ENCODE measurements around the gene PARL. TPM values are rescaled to one million over a fixed set of nuclear protein-coding genes. Genes with fewer than 3 reads are reported as not detected.

Gene PARL
- total and polyA plus RNA-seq, 2 donors (not counting 1 experiment from before 2014, with no cell fraction given), result 23.5 to 46.7 TPM

- Mint-ChIP-seq H3K9me3 (ENCODE audit: insufficient read depth) (no peaks in the 10 kb centered on the region), H3K4me3 (no peak overlapping the region), H3K27ac (no peak overlapping the region), H3K27me3 (no peaks in the 10 kb centered on the region), H3K4me1 (peaks cover 6% of the 10 kb centered on the region)
- H3K79me2 ChIP-seq (ENCODE audit: control insufficient read depth, insufficient read depth, low read length), result no peaks in the 10 kb centered on the region
- no peak overlapping the region for H3K4me2 ChIP-seq (replicated peaks; ENCODE audit: low read depth, low read length, poor library complexity, severe bottlenecking)
- H3K36me3 ChIP-seq (replicated peaks in 1 of 2; ENCODE audit: control extremely low read depth in 1 of 2, control insufficient read depth in 1 of 2, extremely low read depth in 1 of 2, insufficient read depth in 2 of 2, low read length in 1 of 2), result peaks cover 0 to 40% of the 10 kb centered on the region in 2 experiments
- 93% methylated on average over 6 of the region's 9 CpGs for WGBS (ENCODE audit: insufficient coverage)
- POLR2A ChIA-PET, result no interaction called here
- no peaks in the 10 kb centered on the region for H3K27me3 ChIP-seq (replicated peaks in 1 of 4; ENCODE audit: control extremely low read depth in 1 of 4, control insufficient read depth in 3 of 4, insufficient read depth in 4 of 4, low read length in 3 of 4)
- intact Hi-C loops (cut with micrococcal nuclease), result no loop called here
- no peak overlapping the region for H2AFZ ChIP-seq (ENCODE audit: insufficient read depth, low read depth, low read length, poor library complexity, severe bottlenecking)
- H3K4me3 ChIP-seq (ENCODE audit: control extremely low read depth in 1 of 5, extremely low read depth in 1 of 5, insufficient read depth in 1 of 5, low read depth in 2 of 5, low read length in 4 of 5), result no peak overlapping the region
- DNase-seq (no peak), ATAC-seq (ENCODE audit: low read depth) (no peak)
- no peaks in the 10 kb centered on the region for H4K20me1 ChIP-seq (ENCODE audit: control insufficient read depth, insufficient read depth, low read length, poor library complexity, severe bottlenecking)
- H3K4me1 ChIP-seq (ENCODE audit: control insufficient read depth in 2 of 2, insufficient read depth in 2 of 2, low read length in 2 of 2), result peaks cover 2 to 5% of the 10 kb centered on the region in 2 donors
- H3K27ac ChIP-seq (ENCODE audit: low read length in 2 of 2), result no peak overlapping the region
- CTCF ChIA-PET, result no interaction called here
- H3K9ac ChIP-seq (ENCODE audit: low read length), result no peak overlapping the region
- TF ChIP-seq CTCF (IDR thresholded peaks at IDR 0.05) (no peak), EZH2 (IDR thresholded peaks at IDR 0.05; ENCODE audit: borderline replicate concordance, insufficient read depth, low read depth, low read length, poor library complexity, severe bottlenecking) (no peak)
- H3K9me3 ChIP-seq (ENCODE audit: control extremely low read depth in 1 of 3, control insufficient read depth in 2 of 3, insufficient read depth in 1 of 3, low read length in 2 of 3), result no peaks in the 10 kb centered on the region
Observed at GRCh38 chr3:183829466-183829865, 55.2 kb downstream of the PARL start.

- no peak overlapping the region for H3K27ac Mint-ChIP-seq
- CTCF ChIA-PET, result no interaction called here
- no peaks in the 10 kb centered on the region for H3K9me3 Mint-ChIP-seq (ENCODE audit: insufficient read depth)
Observed at GRCh38 chr3:183828538-183828870, 56.2 kb downstream of the PARL start.

More at GRCh38 chr3:183828538-183828870, 56.2 kb downstream of the PARL start:
- peaks cover 15% of the 10 kb centered on the region for H3K4me1 Mint-ChIP-seq
- peaks cover 0 to 5% (median 2%) of the 10 kb centered on the region in 4 experiments for H3K27me3 ChIP-seq (replicated peaks in 1 of 4; ENCODE audit: control extremely low read depth in 1 of 4, control insufficient read depth in 3 of 4, insufficient read depth in 4 of 4, low read length in 3 of 4)
- H3K9ac ChIP-seq (ENCODE audit: low read length), result no peak overlapping the region
- no peak overlapping the region for H3K27ac ChIP-seq (ENCODE audit: low read length in 2 of 2)
- peaks cover 11 to 14% of the 10 kb centered on the region in 2 donors for H3K4me1 ChIP-seq (ENCODE audit: control insufficient read depth in 2 of 2, insufficient read depth in 2 of 2, low read length in 2 of 2)
- H2AFZ ChIP-seq (ENCODE audit: insufficient read depth, low read depth, low read length, poor library complexity, severe bottlenecking), result no peak overlapping the region
- ATAC-seq (ENCODE audit: low read depth) (no peak), DNase-seq (no peak)
- intact Hi-C loops (cut with micrococcal nuclease), result no loop called here
- no peak for TF ChIP-seq CTCF (IDR thresholded peaks at IDR 0.05)
- no peak for TF ChIP-seq EZH2 (IDR thresholded peaks at IDR 0.05; ENCODE audit: borderline replicate concordance, insufficient read depth, low read depth, low read length, poor library complexity, severe bottlenecking)
- H3K36me3 ChIP-seq (replicated peaks in 1 of 2; ENCODE audit: control extremely low read depth in 1 of 2, control insufficient read depth in 1 of 2, extremely low read depth in 1 of 2, insufficient read depth in 2 of 2, low read length in 1 of 2), result peaks cover 0 to 32% of the 10 kb centered on the region in 2 experiments
- H3K79me2 ChIP-seq (ENCODE audit: control insufficient read depth, insufficient read depth, low read length), result no peaks in the 10 kb centered on the region
- WGBS (ENCODE audit: insufficient coverage), result 97% methylated on average over 7 of the region's 7 CpGs
- H3K4me2 ChIP-seq (replicated peaks; ENCODE audit: low read depth, low read length, poor library complexity, severe bottlenecking), result no peak overlapping the region
- H3K9me3 ChIP-seq (ENCODE audit: control extremely low read depth in 1 of 3, control insufficient read depth in 2 of 3, insufficient read depth in 1 of 3, low read length in 2 of 3), result no peaks in the 10 kb centered on the region
- no peak overlapping the region for H3K4me3 Mint-ChIP-seq
- H4K20me1 ChIP-seq (ENCODE audit: control insufficient read depth, insufficient read depth, low read length, poor library complexity, severe bottlenecking), result no peaks in the 10 kb centered on the region
- POLR2A ChIA-PET, result no interaction called here
- H3K27me3 Mint-ChIP-seq, result peaks cover 4% of the 10 kb centered on the region
- no peak overlapping the region for H3K4me3 ChIP-seq (ENCODE audit: control extremely low read depth in 1 of 5, extremely low read depth in 1 of 5, insufficient read depth in 1 of 5, low read depth in 2 of 5, low read length in 4 of 5)
